Common myeloid progenitor, CD34-positive (primary cell): ENCODE data around the gene TMEM256.

Experiments
- CTCF ChIA-PET: fragments of 350-600 bp; sonication (Branson Sonifier 250); formaldehyde crosslinking; loops from one replicate; lab custom pipeline; 2021; ENCODE audit warnings: antibody characterized with exemption; lab: Charles Lee
- POLR2A ChIA-PET: fragments of 350-600 bp; sonication (Branson Sonifier 250); formaldehyde crosslinking; loops from one replicate; lab custom pipeline; 2021; ENCODE audit warnings: antibody characterized with exemption; lab: Charles Lee
- DNase-seq, 3 donors: peaks; one replicate each; pipeline versions ENCODE4 v3.0.0 to v3.0.0-alpha.2; 2013
- H3K27ac ChIP-seq, 2 experiments: 1 replicate in 1 of 2; 2 replicates in 1 of 2; pipeline ENCODE4 v1.7.0; 2013; ENCODE audit warnings: inconsistent platforms in 2 of 2, low read length in 2 of 2, mild to moderate bottlenecking in 2 of 2, low read depth in 1 of 2, moderate library complexity in 1 of 2; ENCODE audit not compliant: severe bottlenecking in 2 of 2, insufficient read depth in 1 of 2, poor library complexity in 1 of 2
- H3K27me3 ChIP-seq, 5 experiments: replicated peaks in 2 of 5; 1 replicate in 3 of 5; 2 replicates in 2 of 5; pipeline versions ENCODE4 v1.6.1 to v1.7.0; 2013; ENCODE audit warnings: low read length in 4 of 5, mild to moderate bottlenecking in 2 of 5, moderate library complexity in 2 of 5, inconsistent platforms in 1 of 5; ENCODE audit not compliant: insufficient read depth in 5 of 5, control insufficient read depth in 4 of 5
- H3K36me3 ChIP-seq, 4 experiments: 1 replicate in 2 of 4; 2 replicates in 2 of 4; pipeline versions ENCODE4 v1.6.1 to v1.7.0; 2013; ENCODE audit warnings: low read length in 3 of 4, control low read depth in 1 of 4, mild to moderate bottlenecking in 1 of 4; ENCODE audit not compliant: control insufficient read depth in 4 of 4, insufficient read depth in 4 of 4
- H3K4me1 ChIP-seq, 4 experiments: 1 replicate in 3 of 4; 2 replicates in 1 of 4; pipeline versions ENCODE4 v1.6.1 to v1.7.1; 2013; ENCODE audit warnings: low read length in 3 of 4, mild to moderate bottlenecking in 3 of 4, control low read depth in 1 of 4, inconsistent platforms in 1 of 4, moderate library complexity in 1 of 4; ENCODE audit not compliant: control insufficient read depth in 4 of 4, insufficient read depth in 4 of 4; ENCODE audit errors: control extremely low read depth in 1 of 4
- H3K4me3 ChIP-seq, 7 experiments: 1 replicate in 4 of 7; 2 replicates in 3 of 7; pipeline versions ENCODE4 v1.5.1 to v1.7.0; 2013; ENCODE audit warnings: mild to moderate bottlenecking in 7 of 7, low read length in 6 of 7, moderate library complexity in 6 of 7, inconsistent platforms in 2 of 7, low read depth in 2 of 7, control low read depth in 1 of 7; ENCODE audit not compliant: insufficient read depth in 4 of 7, control insufficient read depth in 1 of 7; ENCODE audit errors: extremely low read depth in 1 of 7
- H3K9me3 ChIP-seq, 5 experiments: 1 replicate in 4 of 5; 2 replicates in 1 of 5; pipeline versions ENCODE4 v1.6.1 to v1.7.1; 2013; ENCODE audit warnings: low read length in 4 of 5, mild to moderate bottlenecking in 2 of 5, inconsistent platforms in 1 of 5, low read depth in 1 of 5, moderate library complexity in 1 of 5; ENCODE audit not compliant: control insufficient read depth in 4 of 5, insufficient read depth in 2 of 5; ENCODE audit errors: control extremely low read depth in 1 of 5
- WGBS: methylation state at CpG from one replicate; pipeline ENCODE4 v1.1.5; 2013; ENCODE audit not compliant: insufficient coverage; 5-methylcytosine and 5-hydroxymethylcytosine counted together

Gene TMEM256

DNA sequence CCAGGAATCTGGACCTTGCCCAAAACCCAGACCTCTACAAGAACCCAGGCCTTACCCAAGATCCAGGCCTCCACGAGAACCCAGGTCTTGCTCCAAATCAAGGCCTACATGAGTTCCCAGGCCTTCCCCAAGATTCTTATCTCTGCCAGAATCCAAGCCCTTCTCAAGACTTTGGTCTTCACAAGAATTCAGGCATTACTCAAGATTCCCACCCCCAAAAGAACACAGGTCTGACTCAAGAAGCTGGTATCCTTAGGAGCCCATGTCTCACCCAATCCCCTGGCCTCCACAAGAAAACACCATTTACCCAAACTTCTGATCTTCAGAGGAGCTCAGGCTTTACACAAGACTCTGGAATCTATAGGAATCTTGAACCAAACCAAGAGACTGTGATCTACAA lies 27.3 kb upstream of the TMEM256 start:
- WGBS = 100% methylated on average over 1 of the region's 1 CpG
- Histone ChIP-seq H3K9me3 (no peaks in the 10 kb centered on the region), H3K36me3 (no peaks in the 10 kb centered on the region), H3K27ac (no peak overlapping the region), H3K27me3 (no peaks in the 10 kb centered on the region), H3K4me3 (no peak overlapping the region), H3K4me1 (peaks cover 0 to 11% (median 9%) of the 10 kb centered on the region in 4 experiments)
- CTCF ChIA-PET = interaction anchor here (3.0 kb wide), 1 partner anchor 28 kb away, joined by 7 read pairs; the partner anchor contains the start of gene TMEM256
- POLR2A ChIA-PET = no interaction called here
- no peak for DNase-seq

DNA sequence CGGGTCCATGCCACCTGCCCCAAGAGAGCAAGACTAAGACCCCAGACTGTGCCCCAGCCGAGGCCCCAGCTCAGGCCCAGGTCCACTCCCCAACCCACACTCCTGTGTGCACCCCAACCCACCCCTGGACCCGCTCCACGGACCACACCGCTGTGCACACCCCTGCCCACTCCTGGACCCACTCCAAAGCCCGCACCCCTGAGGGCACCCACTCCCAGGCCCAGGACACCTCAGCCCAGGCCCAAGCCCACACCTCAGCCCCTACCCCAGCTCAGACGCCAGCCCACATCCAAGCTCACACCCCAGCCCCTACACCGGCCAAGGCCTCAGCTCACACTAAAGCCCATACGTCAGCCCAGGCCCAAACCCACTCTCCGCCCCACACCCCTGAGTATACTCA lies 25.8 kb upstream of the TMEM256 start:
- Histone ChIP-seq H3K4me1 (no peaks in the 10 kb centered on the region), H3K4me3 (no peak overlapping the region), H3K36me3 (no peaks in the 10 kb centered on the region), H3K27me3 (no peaks in the 10 kb centered on the region), H3K27ac (no peak overlapping the region), H3K9me3 (no peaks in the 10 kb centered on the region)
- ChIA-PET CTCF (interaction anchor here (3.0 kb wide), 1 partner anchor 26 kb away, joined by 7 read pairs; the partner anchor contains the start of gene TMEM256), POLR2A (no interaction called here)
- DNase-seq = no peak
- WGBS = 100% methylated on average over 7 of the region's 10 CpGs

DNA sequence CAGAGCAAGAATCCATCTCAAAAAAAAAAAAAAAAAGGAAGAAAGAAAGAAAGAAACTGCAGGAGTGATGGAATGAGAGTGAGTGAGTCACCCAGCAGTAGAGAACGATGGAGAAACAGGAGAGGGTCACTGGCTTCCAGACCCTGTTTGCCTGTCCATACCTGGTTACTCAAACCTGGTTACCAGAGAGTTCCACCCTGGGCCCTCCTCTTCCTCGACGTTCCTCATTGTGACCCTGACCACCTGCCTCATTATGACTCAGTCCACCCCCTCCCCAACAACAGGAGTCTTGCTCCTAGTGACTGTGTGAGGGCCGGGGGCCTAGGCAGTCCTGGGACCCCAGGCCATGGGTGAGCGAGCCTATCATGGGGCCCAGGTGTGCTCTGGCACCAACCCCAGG lies 24.7 kb upstream of the TMEM256 start, which contains the start of gene SPEM3:
TSS of gene SPEM3 (plus strand) at position 301 of the 400 bp plus-strand sequence. CDS start at position 347, 46 bp downstream.
- H3K27me3 ChIP-seq = no peaks in the 10 kb centered on the region
- ChIA-PET POLR2A (no interaction called here), CTCF (no interaction called here)
- no peaks in the 10 kb centered on the region for H3K36me3 ChIP-seq
- no peaks in the 10 kb centered on the region for H3K9me3 ChIP-seq
- no peaks in the 10 kb centered on the region for H3K4me1 ChIP-seq
- no peak within 1 kb of the TSS for H3K27ac ChIP-seq
- no peak for DNase-seq
- WGBS = 89% methylated on average over 5 of the region's 5 CpGs
- H3K4me3 ChIP-seq = no peak within 1 kb of the TSS

GRCh38 chr17:7427549-7427948 lies 23.7 kb upstream of the TMEM256 start:
- H3K36me3 ChIP-seq = no peaks in the 10 kb centered on the region

DNA sequence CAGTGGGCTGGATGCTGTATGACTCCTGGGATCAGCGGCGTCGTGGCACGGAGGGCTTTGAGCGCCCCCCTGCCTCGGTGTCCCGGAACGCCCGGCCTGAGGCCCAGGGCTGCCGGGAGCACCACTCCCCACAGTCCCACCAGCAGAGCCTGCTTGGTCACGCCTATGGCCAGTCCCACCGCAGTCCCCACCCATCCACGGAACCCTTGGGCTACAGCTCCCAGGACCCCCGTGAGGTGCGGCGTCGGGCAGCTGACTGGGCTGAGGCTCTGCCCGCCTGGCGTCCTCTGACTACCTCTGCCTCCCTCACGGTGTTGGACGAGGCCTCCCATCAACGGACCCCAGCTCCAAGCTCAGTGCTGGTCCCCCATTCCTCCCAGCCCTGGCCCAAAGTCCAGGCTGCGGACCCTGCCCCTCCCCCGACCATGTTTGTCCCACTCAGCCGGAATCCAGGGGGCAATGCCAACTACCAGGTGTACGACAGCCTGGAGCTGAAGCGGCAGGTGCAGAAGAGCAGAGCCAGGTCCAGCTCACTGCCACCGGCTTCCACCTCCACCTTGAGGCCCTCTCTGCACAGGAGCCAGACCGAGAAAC lies 23.1 kb upstream of the TMEM256 start:
- CTCF ChIA-PET = no interaction called here
- H3K4me1 ChIP-seq = no peaks in the 10 kb centered on the region
- H3K27me3 ChIP-seq = no peaks in the 10 kb centered on the region
- DNase-seq = no peak
- POLR2A ChIA-PET = no interaction called here
- no peak overlapping the region for H3K27ac ChIP-seq
- H3K36me3 ChIP-seq = no peaks in the 10 kb centered on the region
- H3K9me3 ChIP-seq = no peaks in the 10 kb centered on the region
- 98% methylated on average over 23 of the region's 29 CpGs for WGBS
- no peak overlapping the region for H3K4me3 ChIP-seq

More at GRCh38 chr17:7427549-7427948, 23.7 kb upstream of the TMEM256 start:
- no peaks in the 10 kb centered on the region for H3K4me1 ChIP-seq
- no peak overlapping the region for H3K4me3 ChIP-seq
- no peaks in the 10 kb centered on the region for H3K9me3 ChIP-seq
- WGBS = 100% methylated on average over 4 of the region's 7 CpGs
- POLR2A ChIA-PET = no interaction called here
- H3K27me3 ChIP-seq = no peaks in the 10 kb centered on the region
- no peak overlapping the region for H3K27ac ChIP-seq
- CTCF ChIA-PET = no interaction called here
- no peak for DNase-seq

- WGBS = 99% methylated on average over 20 of the region's 33 CpGs
- Histone ChIP-seq H3K9me3 (no peaks in the 10 kb centered on the region), H3K27me3 (no peaks in the 10 kb centered on the region), H3K27ac (no peak overlapping the region), H3K4me3 (no peak overlapping the region), H3K4me1 (no peaks in the 10 kb centered on the region), H3K36me3 (no peaks in the 10 kb centered on the region)
- DNase-seq = no peak
- ChIA-PET CTCF (interaction anchor here (1.7 to 1.9 kb wide), 2 partner anchors 10 to 73 kb away, joined by 4 to 12 read pairs; partner anchors contain the start of gene TMEM102), POLR2A (no interaction called here)
These were observed 22.4 kb upstream of the TMEM256 start for GRCh38 chr17:7426203-7426863.

DNA sequence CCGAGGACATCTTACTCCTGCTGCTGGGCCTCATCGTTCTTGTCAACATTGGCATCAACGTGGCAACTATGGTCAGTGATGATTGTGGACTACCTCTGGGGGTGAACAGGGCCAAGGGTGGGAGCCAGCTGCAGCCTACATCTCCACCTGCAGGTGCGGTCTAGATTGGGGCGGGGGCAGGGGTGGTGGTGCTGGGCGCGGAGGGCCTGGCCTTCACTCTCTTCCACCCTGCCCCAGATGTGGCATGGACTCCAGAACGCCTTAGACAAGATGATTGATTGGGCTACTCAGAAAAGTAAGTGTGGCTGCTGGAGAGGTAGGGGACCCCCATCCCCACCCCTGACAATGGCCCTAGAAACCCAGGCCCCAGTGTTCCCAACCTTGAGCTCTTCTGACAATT lies 21.9 kb upstream of the TMEM256 start:
- CTCF ChIA-PET = interaction anchor here (0.7 to 1.9 kb wide), 5 partner anchors 10 to 72 kb away, joined by 3 to 12 read pairs (median 3); partner anchors contain the start of gene TMEM102
- no peak overlapping the region for H3K4me3 ChIP-seq
- WGBS = 91% methylated on average over 4 of the region's 8 CpGs
- H3K27ac ChIP-seq = no peak overlapping the region
- no peaks in the 10 kb centered on the region for H3K4me1 ChIP-seq
- POLR2A ChIA-PET = no interaction called here
- no peak for DNase-seq
- H3K9me3 ChIP-seq = no peaks in the 10 kb centered on the region
- H3K27me3 ChIP-seq = no peaks in the 10 kb centered on the region
- H3K36me3 ChIP-seq = no peaks in the 10 kb centered on the region
